ENCODE data around the gene CXCR3.

DNA sequence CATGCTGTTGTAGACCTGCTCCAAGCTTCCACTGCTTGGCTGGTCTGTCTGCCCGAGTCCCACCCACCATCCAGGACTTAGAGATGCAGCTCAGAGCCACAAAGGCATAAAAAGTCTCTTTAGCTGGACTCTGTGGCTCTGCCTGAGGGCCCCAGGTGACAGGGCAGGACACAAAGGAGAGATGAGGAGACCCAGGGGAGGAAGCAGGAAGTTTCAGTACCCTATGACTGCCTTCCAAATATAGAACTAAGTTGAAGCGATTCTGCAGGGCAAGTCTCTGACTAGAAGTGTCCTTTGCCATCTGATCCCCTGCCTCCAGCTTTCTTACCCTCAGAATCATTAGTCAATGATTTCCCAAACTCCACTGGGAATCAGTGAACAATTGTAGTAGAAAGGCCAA, 11.2 kb upstream of the CXCR3 start:
- no peak for TF ChIP-seq BACH2 (CRISPR knock-in tag; IDR thresholded peaks at IDR 0.05; ENCODE audit: borderline replicate concordance)
- no peak for TF ChIP-seq TOX (CRISPR knock-in tag; IDR thresholded peaks at IDR 0.05; ENCODE audit: borderline replicate concordance)
- TF ChIP-seq ZNF70 (CRISPR knock-in tag; IDR thresholded peaks at IDR 0.05): no peak
- no peak for TF ChIP-seq PPARA (CRISPR knock-in tag; IDR thresholded peaks at IDR 0.05; ENCODE audit: borderline replicate concordance)
- TF ChIP-seq, protein P1, sequence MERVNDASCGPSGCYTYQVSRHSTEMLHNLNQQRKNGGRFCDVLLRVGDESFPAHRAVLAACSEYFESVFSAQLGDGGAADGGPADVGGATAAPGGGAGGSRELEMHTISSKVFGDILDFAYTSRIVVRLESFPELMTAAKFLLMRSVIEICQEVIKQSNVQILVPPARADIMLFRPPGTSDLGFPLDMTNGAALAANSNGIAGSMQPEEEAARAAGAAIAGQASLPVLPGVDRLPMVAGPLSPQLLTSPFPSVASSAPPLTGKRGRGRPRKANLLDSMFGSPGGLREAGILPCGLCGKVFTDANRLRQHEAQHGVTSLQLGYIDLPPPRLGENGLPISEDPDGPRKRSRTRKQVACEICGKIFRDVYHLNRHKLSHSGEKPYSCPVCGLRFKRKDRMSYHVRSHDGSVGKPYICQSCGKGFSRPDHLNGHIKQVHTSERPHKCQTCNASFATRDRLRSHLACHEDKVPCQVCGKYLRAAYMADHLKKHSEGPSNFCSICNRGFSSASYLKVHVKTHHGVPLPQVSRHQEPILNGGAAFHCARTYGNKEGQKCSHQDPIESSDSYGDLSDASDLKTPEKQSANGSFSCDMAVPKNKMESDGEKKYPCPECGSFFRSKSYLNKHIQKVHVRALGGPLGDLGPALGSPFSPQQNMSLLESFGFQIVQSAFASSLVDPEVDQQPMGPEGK (CRISPR knock-in tag; IDR thresholded peaks at IDR 0.05; ENCODE audit: borderline replicate concordance): no peak
- no peak for TF ChIP-seq ZC3H10 (CRISPR knock-in tag; IDR thresholded peaks at IDR 0.05)

All from SK-N-SH treated with all-trans-retinoic acid at 6 μM for 48 hours (cell line).